PC-3 (cell line): ENCODE measurements around the gene SLC46A1.

Experiments
- EZH2 ChIP-seq: fragments of 300-600 bp; sonication (generic); IDR thresholded peaks from one replicate; pipeline ENCODE4 v1.6.1; 2017; ENCODE audit warnings: antibody characterized with exemption, mild to moderate bottlenecking, low read length; ENCODE audit not compliant: unreplicated experiment
- EZH2phosphoT487 ChIP-seq: fragments of 300-600 bp; sonication (generic); IDR thresholded peaks from 2 replicates; pipeline ENCODE4 v1.6.1; 2018; ENCODE audit warnings: mild to moderate bottlenecking, antibody characterized with exemption, low read length, borderline replicate concordance

GRCh38 chr17:28425206-28425605 lies 19.2 kb upstream of the SLC46A1 start:
- TF ChIP-seq EZH2, result no peak
- TF ChIP-seq EZH2phosphoT487, result no peak
